GM12872 (cell line): Measurements from ENCODE around the gene MFNG.

Experiments used
- CTCF ChIP-seq: IDR thresholded peaks from 3 replicates; pipeline ENCODE4 v1.5.1; 2011; ENCODE audit warnings: low read depth, mild to moderate bottlenecking, low read length, moderate library complexity; ENCODE audit not compliant: insufficient read depth

The MFNG gene

GRCh38 chr22:37462436-37462835 is 23.7 kb downstream of the MFNG start:
- TF ChIP-seq CTCF: no peak

GRCh38 chr22:37461961-37462360 is 24.2 kb downstream of the MFNG start:
- no peak for TF ChIP-seq CTCF

- no peak for TF ChIP-seq CTCF
These were observed 25.5 kb downstream of the MFNG start for GRCh38 chr22:37460684-37461083.

GRCh38 chr22:37459206-37459605 is 27.0 kb downstream of the MFNG start:
- TF ChIP-seq CTCF: no peak

- peak; percentile 95 for TF ChIP-seq CTCF
These were observed 28.9 kb downstream of the MFNG start for GRCh38 chr22:37457093-37457893.

- TF ChIP-seq CTCF: no peak
These were observed 29.8 kb downstream of the MFNG start for GRCh38 chr22:37456346-37456745.

- no peak for TF ChIP-seq CTCF
These were observed 30.3 kb downstream of the MFNG start for GRCh38 chr22:37455896-37456295.
